IPS DF 6.9 (cell line): ENCODE results near the gene MRPL53.

Experiments
- DNase-seq: peaks from one replicate; pipeline ENCODE4 v3.0.0-alpha.2; 2013; ENCODE audit warnings: low read depth, low spot score
- H3K27ac ChIP-seq: one replicate; pipeline ENCODE4 v1.5.1; 2013; ENCODE audit warnings: low read length, control low read depth
- H3K27me3 ChIP-seq: 2 replicates; pipeline ENCODE4 v1.6.1; 2013; ENCODE audit warnings: mild to moderate bottlenecking, low read length; ENCODE audit not compliant: control insufficient read depth, insufficient read depth
- H3K36me3 ChIP-seq: 2 replicates; pipeline ENCODE4 v1.6.1; 2013; ENCODE audit warnings: low read length; ENCODE audit not compliant: control insufficient read depth, insufficient read depth
- H3K4me1 ChIP-seq: 2 replicates; pipeline ENCODE4 v1.6.1; 2013; ENCODE audit warnings: low read length; ENCODE audit not compliant: control insufficient read depth, insufficient read depth
- H3K4me3 ChIP-seq: 2 replicates; pipeline ENCODE4 v1.5.1; 2013; ENCODE audit warnings: mild to moderate bottlenecking, low read length
- H3K9me3 ChIP-seq: 2 replicates; pipeline ENCODE4 v1.6.1; 2013; ENCODE audit warnings: low read length, inconsistent platforms; ENCODE audit not compliant: control insufficient read depth, insufficient read depth
- WGBS: extraction: QIAGEN DNeasy Blood & Tissue Kit; methylation state at CpG from one replicate; pipeline ENCODE4 v1.1.7; 2013; ENCODE audit warnings: mixed read lengths, missing lambda C conversion rate; ENCODE audit not compliant: insufficient read length, insufficient coverage; 5-methylcytosine and 5-hydroxymethylcytosine counted together

MRPL53 gene

GRCh38 chr2:74472086-74472944 is at the start of gene MRPL53:
TSS of gene MRPL53 (minus strand) at chr2:74472680. CDS start at chr2:74472660, 20 bp downstream.
- WGBS, result no CpG with 5 or more reads among the region's 66 CpGs
- Histone ChIP-seq H3K9me3 (no peaks in the 10 kb centered on the region), H3K4me1 (no peaks in the 10 kb centered on the region), H3K27ac (no peak within 1 kb of the TSS), H3K27me3 (no peaks in the 10 kb centered on the region), H3K36me3 (peaks cover 5% of the 10 kb centered on the region; the same call in 1 of the 2 replicates), H3K4me3 (peak within 1 kb of the TSS; percentile 51; the same call in 1 of the 2 replicates)
- DNase-seq, result peak; percentile 94

- peaks cover 9% of the 10 kb centered on the region for H3K4me1 ChIP-seq
- H3K27ac ChIP-seq, result no peak overlapping the region
- WGBS, result no CpG with 5 or more reads among the region's 13 CpGs
- H3K27me3 ChIP-seq, result peaks cover 63% of the 10 kb centered on the region
- H3K9me3 ChIP-seq, result no peaks in the 10 kb centered on the region
- no peaks in the 10 kb centered on the region for H3K36me3 ChIP-seq
- no peak for DNase-seq
- H3K4me3 ChIP-seq, result no peak overlapping the region
Measured at GRCh38 chr2:74516650-74517049, 44.2 kb upstream of the MRPL53 start.

- no peaks in the 10 kb centered on the region for H3K9me3 ChIP-seq
- H3K36me3 ChIP-seq, result no peaks in the 10 kb centered on the region
- H3K27ac ChIP-seq, result no peak overlapping the region
- H3K4me1 ChIP-seq, result peaks cover 9% of the 10 kb centered on the region
- peaks cover 68% of the 10 kb centered on the region for H3K27me3 ChIP-seq
- H3K4me3 ChIP-seq, result peak overlapping the region; percentile 21; the same call in 1 of the 2 replicates
- no CpG with 5 or more reads among the region's 72 CpGs for WGBS
- DNase-seq, result no peak
Measured at GRCh38 chr2:74515981-74516633, 43.6 kb upstream of the MRPL53 start.

GRCh38 chr2:74515271-74515980 is 42.9 kb upstream of the MRPL53 start:
- Histone ChIP-seq H3K9me3 (no peaks in the 10 kb centered on the region), H3K4me1 (peaks cover 9% of the 10 kb centered on the region), H3K4me3 (peak overlapping the region; percentile 21; the same call in 1 of the 2 replicates), H3K36me3 (no peaks in the 10 kb centered on the region), H3K27ac (no peak overlapping the region), H3K27me3 (peaks cover 73% of the 10 kb centered on the region)
- no CpG with 5 or more reads among the region's 60 CpGs for WGBS
- DNase-seq, result no peak

- no peak for DNase-seq
- Histone ChIP-seq H3K4me1 (peaks cover 9% of the 10 kb centered on the region), H3K27ac (no peak within 1 kb of the TSS), H3K36me3 (no peaks in the 10 kb centered on the region), H3K27me3 (peaks cover 81% of the 10 kb centered on the region), H3K9me3 (no peaks in the 10 kb centered on the region), H3K4me3 (peak within 1 kb of the TSS; percentile 16; the same call in 1 of the 2 replicates)
- WGBS, result no CpG with 5 or more reads among the region's 82 CpGs
Measured at GRCh38 chr2:74514368-74515270, 42.1 kb upstream of the MRPL53 start, which contains the start of gene TLX2. TSS of gene TLX2 (plus strand) at chr2:74514450. CDS start at chr2:74514807, 357 bp downstream.

- no CpG with 5 or more reads among the region's 52 CpGs for WGBS
- H3K27me3 ChIP-seq, result peaks cover 80% of the 10 kb centered on the region
- H3K9me3 ChIP-seq, result no peaks in the 10 kb centered on the region
Measured at GRCh38 chr2:74513605-74514367, 41.3 kb upstream of the MRPL53 start.

GRCh38 chr2:74512744-74513604 is 40.5 kb upstream of the MRPL53 start:
- peaks cover 79% of the 10 kb centered on the region for H3K27me3 ChIP-seq
- no peaks in the 10 kb centered on the region for H3K9me3 ChIP-seq
- WGBS, result no CpG with 5 or more reads among the region's 36 CpGs
- DNase-seq, result no peak
- H3K27ac ChIP-seq, result no peak overlapping the region
- peaks cover 9% of the 10 kb centered on the region for H3K4me1 ChIP-seq
- H3K36me3 ChIP-seq, result no peaks in the 10 kb centered on the region
- peak overlapping the region; percentile 7; the same call in 1 of the 2 replicates for H3K4me3 ChIP-seq

More at GRCh38 chr2:74513605-74514367, 41.3 kb upstream of the MRPL53 start:
- H3K4me3 ChIP-seq, result peak overlapping the region; percentile 16; the same call in 1 of the 2 replicates
- H3K36me3 ChIP-seq, result no peaks in the 10 kb centered on the region
- no peak for DNase-seq
- H3K4me1 ChIP-seq, result peaks cover 9% of the 10 kb centered on the region
- H3K27ac ChIP-seq, result no peak overlapping the region

- Histone ChIP-seq H3K4me3 (no peak overlapping the region), H3K27ac (no peak overlapping the region), H3K36me3 (no peaks in the 10 kb centered on the region), H3K9me3 (no peaks in the 10 kb centered on the region), H3K4me1 (peaks cover 13% of the 10 kb centered on the region), H3K27me3 (peaks cover 65% of the 10 kb centered on the region)
- no peak for DNase-seq
- WGBS, result no CpG with 5 or more reads among the region's 11 CpGs
Measured at GRCh38 chr2:74511104-74511989, 38.9 kb upstream of the MRPL53 start.
